ENCODE measurements around the gene GOLGA6D.
"Not testable (repeated sequence)": the region's sequence is repeated elsewhere in the genome, so short reads cannot be mapped to it uniquely, and the experiment has no call there.

The GOLGA6D gene

GRCh38 chr15:75273751-75274359 lies 8.8 kb upstream of the GOLGA6D start:
- H3K18ac ChIP-seq (ENCODE audit: low read length); H2BK120ac ChIP-seq (ENCODE audit: low read depth, low read length); H3K56ac ChIP-seq (ENCODE audit: low read length); H4K5ac ChIP-seq (ENCODE audit: low read length); H3K79me1 ChIP-seq (ENCODE audit: low read length); H3K27ac ChIP-seq (ENCODE audit: low read depth, low read length); H4K8ac ChIP-seq (ENCODE audit: low read depth, low read length); H3K4me2 ChIP-seq (ENCODE audit: low read length); DNase-seq; H3K4me3 ChIP-seq (ENCODE audit: low read length); H3K27me3 ChIP-seq (ENCODE audit: insufficient read depth, low read length, poor library complexity); H2BK5ac ChIP-seq (ENCODE audit: low read length); H3K79me2 ChIP-seq (ENCODE audit: control insufficient read depth, insufficient read depth, low read length); H2AK5ac ChIP-seq (ENCODE audit: low read length); H3K23ac ChIP-seq (ENCODE audit: low read length); H3K36me3 ChIP-seq (ENCODE audit: control insufficient read depth, insufficient read depth, low read length); H3K4me1 ChIP-seq (ENCODE audit: control insufficient read depth, low read depth, low read length); H2BK15ac ChIP-seq (replicated peaks; ENCODE audit: low read depth); H3K4ac ChIP-seq (ENCODE audit: low read depth, low read length); H3K9ac ChIP-seq (ENCODE audit: low read length): not testable (repeated sequence)
- no CpG with 5 or more reads among the region's 8 CpGs for WGBS (ENCODE audit: extremely low coverage, insufficient coverage, low lambda C conversion rate)

GRCh38 chr15:75274509-75275107 lies 8.0 kb upstream of the GOLGA6D start:
- not testable (repeated sequence) for H3K79me2 ChIP-seq (ENCODE audit: control insufficient read depth, insufficient read depth, low read length); H3K4ac ChIP-seq (ENCODE audit: low read depth, low read length); H3K9ac ChIP-seq (ENCODE audit: low read length); H3K18ac ChIP-seq (ENCODE audit: low read length); H4K5ac ChIP-seq (ENCODE audit: low read length); H3K27ac ChIP-seq (ENCODE audit: low read depth, low read length); H3K4me3 ChIP-seq (ENCODE audit: low read length); H3K79me1 ChIP-seq (ENCODE audit: low read length); H3K4me2 ChIP-seq (ENCODE audit: low read length); H4K8ac ChIP-seq (ENCODE audit: low read depth, low read length); H3K56ac ChIP-seq (ENCODE audit: low read length); H2BK5ac ChIP-seq (ENCODE audit: low read length); H3K4me1 ChIP-seq (ENCODE audit: control insufficient read depth, low read depth, low read length); H2BK15ac ChIP-seq (replicated peaks; ENCODE audit: low read depth); H2AK5ac ChIP-seq (ENCODE audit: low read length); H3K27me3 ChIP-seq (ENCODE audit: insufficient read depth, low read length, poor library complexity); H3K36me3 ChIP-seq (ENCODE audit: control insufficient read depth, insufficient read depth, low read length); H2BK120ac ChIP-seq (ENCODE audit: low read depth, low read length); H3K23ac ChIP-seq (ENCODE audit: low read length)
- WGBS (ENCODE audit: extremely low coverage, insufficient coverage, low lambda C conversion rate) = no CpG with 5 or more reads among the region's 5 CpGs
- DNase-seq = peak; percentile 20

GRCh38 chr15:75275617-75276016 lies 7.0 kb upstream of the GOLGA6D start:
- H3K36me3 ChIP-seq (ENCODE audit: control insufficient read depth, insufficient read depth, low read length); H3K79me1 ChIP-seq (ENCODE audit: low read length); H3K4me1 ChIP-seq (ENCODE audit: control insufficient read depth, low read depth, low read length); H3K18ac ChIP-seq (ENCODE audit: low read length); DNase-seq; H3K9ac ChIP-seq (ENCODE audit: low read length); H2BK120ac ChIP-seq (ENCODE audit: low read depth, low read length); H2BK15ac ChIP-seq (replicated peaks; ENCODE audit: low read depth); H3K79me2 ChIP-seq (ENCODE audit: control insufficient read depth, insufficient read depth, low read length); H3K4ac ChIP-seq (ENCODE audit: low read depth, low read length); H3K56ac ChIP-seq (ENCODE audit: low read length); H3K23ac ChIP-seq (ENCODE audit: low read length); H2BK5ac ChIP-seq (ENCODE audit: low read length); H3K27ac ChIP-seq (ENCODE audit: low read depth, low read length); H3K4me2 ChIP-seq (ENCODE audit: low read length); H3K27me3 ChIP-seq (ENCODE audit: insufficient read depth, low read length, poor library complexity); H3K4me3 ChIP-seq (ENCODE audit: low read length); H4K5ac ChIP-seq (ENCODE audit: low read length); H2AK5ac ChIP-seq (ENCODE audit: low read length); H4K8ac ChIP-seq (ENCODE audit: low read depth, low read length): not testable (repeated sequence)
- WGBS (ENCODE audit: extremely low coverage, insufficient coverage, low lambda C conversion rate) = no CpG with 5 or more reads among the region's 3 CpGs

- H3K23ac ChIP-seq (ENCODE audit: low read length); H2BK5ac ChIP-seq (ENCODE audit: low read length); H3K4me2 ChIP-seq (ENCODE audit: low read length); H2BK15ac ChIP-seq (replicated peaks; ENCODE audit: low read depth); H4K8ac ChIP-seq (ENCODE audit: low read depth, low read length); H3K9ac ChIP-seq (ENCODE audit: low read length); H3K27ac ChIP-seq (ENCODE audit: low read depth, low read length); H3K4me1 ChIP-seq (ENCODE audit: control insufficient read depth, low read depth, low read length); H3K36me3 ChIP-seq (ENCODE audit: control insufficient read depth, insufficient read depth, low read length); H3K27me3 ChIP-seq (ENCODE audit: insufficient read depth, low read length, poor library complexity); H3K18ac ChIP-seq (ENCODE audit: low read length); H3K4ac ChIP-seq (ENCODE audit: low read depth, low read length); H2BK120ac ChIP-seq (ENCODE audit: low read depth, low read length); H3K56ac ChIP-seq (ENCODE audit: low read length); H3K79me1 ChIP-seq (ENCODE audit: low read length); H3K4me3 ChIP-seq (ENCODE audit: low read length); H3K79me2 ChIP-seq (ENCODE audit: control insufficient read depth, insufficient read depth, low read length); H4K5ac ChIP-seq (ENCODE audit: low read length); H2AK5ac ChIP-seq (ENCODE audit: low read length): not testable (repeated sequence)
- WGBS (ENCODE audit: extremely low coverage, insufficient coverage, low lambda C conversion rate) = no CpG with 5 or more reads among the region's 1 CpG
- DNase-seq = peak; percentile 19
Measured at GRCh38 chr15:75278497-75278896, 4.1 kb upstream of the GOLGA6D start.

GRCh38 chr15:75284152-75284551 lies 1.5 kb downstream of the GOLGA6D start:
- H4K5ac ChIP-seq (ENCODE audit: low read length); H3K79me1 ChIP-seq (ENCODE audit: low read length); H3K56ac ChIP-seq (ENCODE audit: low read length); H3K9ac ChIP-seq (ENCODE audit: low read length); H3K4me3 ChIP-seq (ENCODE audit: low read length); H2BK15ac ChIP-seq (replicated peaks; ENCODE audit: low read depth); H3K18ac ChIP-seq (ENCODE audit: low read length); H3K79me2 ChIP-seq (ENCODE audit: control insufficient read depth, insufficient read depth, low read length); H3K36me3 ChIP-seq (ENCODE audit: control insufficient read depth, insufficient read depth, low read length); H2BK120ac ChIP-seq (ENCODE audit: low read depth, low read length); DNase-seq; H4K8ac ChIP-seq (ENCODE audit: low read depth, low read length); H3K4me2 ChIP-seq (ENCODE audit: low read length); H3K27ac ChIP-seq (ENCODE audit: low read depth, low read length); H3K4ac ChIP-seq (ENCODE audit: low read depth, low read length); H3K27me3 ChIP-seq (ENCODE audit: insufficient read depth, low read length, poor library complexity); H2AK5ac ChIP-seq (ENCODE audit: low read length); H2BK5ac ChIP-seq (ENCODE audit: low read length); H3K23ac ChIP-seq (ENCODE audit: low read length); H3K4me1 ChIP-seq (ENCODE audit: control insufficient read depth, low read depth, low read length): not testable (repeated sequence)
- WGBS (ENCODE audit: extremely low coverage, insufficient coverage, low lambda C conversion rate) = no CpG with 5 or more reads among the region's 3 CpGs

- not testable (repeated sequence) for H3K9ac ChIP-seq (ENCODE audit: low read length); H2BK120ac ChIP-seq (ENCODE audit: low read depth, low read length); H3K27me3 ChIP-seq (ENCODE audit: insufficient read depth, low read length, poor library complexity); H3K23ac ChIP-seq (ENCODE audit: low read length); H4K8ac ChIP-seq (ENCODE audit: low read depth, low read length); H3K36me3 ChIP-seq (ENCODE audit: control insufficient read depth, insufficient read depth, low read length); H2BK5ac ChIP-seq (ENCODE audit: low read length); H3K4me3 ChIP-seq (ENCODE audit: low read length); H3K4me1 ChIP-seq (ENCODE audit: control insufficient read depth, low read depth, low read length); DNase-seq; H3K27ac ChIP-seq (ENCODE audit: low read depth, low read length); H3K18ac ChIP-seq (ENCODE audit: low read length); H2AK5ac ChIP-seq (ENCODE audit: low read length); H3K4me2 ChIP-seq (ENCODE audit: low read length); H3K79me1 ChIP-seq (ENCODE audit: low read length); H3K4ac ChIP-seq (ENCODE audit: low read depth, low read length); H2BK15ac ChIP-seq (replicated peaks; ENCODE audit: low read depth); H3K56ac ChIP-seq (ENCODE audit: low read length); H3K79me2 ChIP-seq (ENCODE audit: control insufficient read depth, insufficient read depth, low read length); H4K5ac ChIP-seq (ENCODE audit: low read length)
- WGBS (ENCODE audit: extremely low coverage, insufficient coverage, low lambda C conversion rate) = no CpG with 5 or more reads among the region's 18 CpGs
Measured at GRCh38 chr15:75293660-75294059, 11.0 kb downstream of the GOLGA6D start.
